ENCODE data around the gene KIAA1217.

- TF ChIP-seq CTCF (IDR thresholded peaks at IDR 0.05) (no peak), POLR2A (IDR thresholded peaks at IDR 0.05) (no peak)
Observed at GRCh38 chr10:24493165-24493564, 284.2 kb downstream of the KIAA1217 start.
